GM12865 (cell line): ENCODE results near the gene NFIX.

ENCODE experiments used
- DNase-seq: peaks from one replicate; pipeline ENCODE4 v3.0.0; 2010; ENCODE audit warnings: low read depth
- H3K4me3 ChIP-seq: 2 replicates; pipeline ENCODE4 v1.5.1; 2011; ENCODE audit warnings: mild to moderate bottlenecking, low read depth, low read length, control low read depth
- CTCF ChIP-seq: IDR thresholded peaks from 2 replicates; pipeline ENCODE4 v1.5.1; 2011; ENCODE audit warnings: low read length, control low read depth, low read depth, inconsistent platforms; ENCODE audit not compliant: insufficient read depth; ENCODE audit errors: missing control alignments

The NFIX gene

DNA sequence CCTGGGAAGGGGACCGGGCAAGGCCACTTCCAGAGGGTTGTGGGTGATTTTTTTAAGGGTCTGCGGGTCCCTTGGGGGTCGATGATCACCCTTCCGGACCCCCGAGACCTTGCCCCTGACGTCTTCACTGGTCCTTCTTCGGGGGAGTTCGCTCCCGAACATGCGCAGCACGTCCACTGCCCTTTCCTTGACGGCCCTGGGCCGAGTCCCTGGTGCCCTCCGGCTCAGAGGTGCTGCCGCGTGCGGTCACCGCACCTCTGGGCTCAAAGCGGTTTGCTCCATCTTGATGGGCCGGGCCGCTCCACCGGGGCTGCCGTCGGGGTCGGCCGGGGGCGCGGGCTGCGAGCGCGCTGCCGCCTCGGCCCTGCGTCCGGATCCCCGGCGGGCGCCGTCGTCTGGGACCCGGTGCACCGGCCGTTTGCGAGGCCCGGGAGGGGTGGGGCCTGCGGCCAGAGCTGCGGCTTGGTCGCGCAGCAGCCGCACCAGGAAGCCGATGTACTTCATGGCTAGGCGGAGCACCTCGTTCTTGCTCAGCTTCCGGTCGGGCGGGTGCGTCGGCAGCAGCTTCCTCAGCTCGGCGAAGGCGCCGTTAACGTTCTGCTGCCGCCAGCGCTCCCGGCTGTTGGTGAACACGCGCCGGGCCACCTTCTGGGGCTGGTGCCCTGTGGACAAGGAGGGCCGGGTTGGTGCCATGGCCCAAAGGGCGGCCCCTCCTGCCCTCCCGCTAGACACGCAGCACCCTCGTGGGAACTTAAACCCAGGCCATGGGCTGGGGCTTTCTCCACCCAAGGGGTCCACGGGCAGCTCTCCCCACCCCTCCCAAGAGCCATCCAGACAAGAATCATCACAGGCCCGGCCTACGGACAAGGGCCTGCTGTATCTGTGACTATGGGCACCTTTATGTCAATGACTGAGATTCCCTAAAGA lies 104.1 kb downstream of the NFIX start:
- peak overlapping the region; percentile 43 for H3K4me3 ChIP-seq
- DNase-seq, result peak; percentile 88

GRCh38 chr19:13100031-13100588 lies 104.8 kb downstream of the NFIX start:
- H3K4me3 ChIP-seq, result peak overlapping the region; percentile 18; the same call in 1 of the 2 replicates
- TF ChIP-seq CTCF, result no peak
- DNase-seq, result peak; percentile 92

More for the DNA sequence above, 104.1 kb downstream of the NFIX start:
- TF ChIP-seq CTCF, result no peak

GRCh38 chr19:13100841-13101589 lies 105.7 kb downstream of the NFIX start:
- no peak overlapping the region for H3K4me3 ChIP-seq
- no peak for DNase-seq
- peak; percentile 32 for TF ChIP-seq CTCF

DNA sequence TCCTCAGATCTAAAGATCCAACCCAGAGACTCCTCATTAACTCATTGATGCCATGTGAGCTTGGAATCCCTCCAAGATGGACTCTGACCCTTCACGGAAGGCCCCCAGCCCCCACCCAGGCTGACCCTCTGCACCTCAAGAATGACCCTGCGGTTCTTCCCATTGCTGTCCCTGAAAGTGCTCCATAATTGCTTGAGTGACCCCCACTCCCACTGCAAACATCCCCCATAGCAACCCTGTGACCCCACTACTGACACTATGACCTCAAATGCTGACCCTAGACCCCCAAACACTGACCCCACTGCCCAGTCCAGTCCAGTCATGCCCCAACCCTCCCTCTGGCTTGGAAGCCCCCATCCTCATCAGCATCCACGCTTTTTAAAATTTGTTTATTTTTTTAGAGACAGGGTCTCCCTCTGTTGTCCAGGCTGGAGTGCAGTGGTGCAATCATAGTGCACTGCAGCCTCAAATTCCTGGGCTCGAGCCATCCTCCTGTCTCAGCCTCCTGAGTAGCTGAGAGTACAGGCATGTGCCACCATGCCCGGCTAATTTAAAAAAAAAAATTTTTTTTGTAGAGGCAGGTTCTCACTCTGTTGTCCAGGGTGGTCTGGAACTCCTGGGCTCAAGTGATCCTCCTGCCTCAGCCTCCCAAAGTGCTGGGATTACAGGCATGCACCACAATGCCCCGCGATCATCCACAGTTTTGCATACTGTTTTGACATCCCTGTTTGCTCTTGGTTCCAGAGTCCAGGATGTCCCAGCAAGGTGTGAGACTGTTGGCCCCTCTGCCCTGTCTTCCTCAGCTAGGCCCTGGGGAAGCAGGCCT lies 106.5 kb downstream of the NFIX start:
- DNase-seq, result no peak
- H3K4me3 ChIP-seq, result peak overlapping the region; percentile 53
- no peak for TF ChIP-seq CTCF

DNA sequence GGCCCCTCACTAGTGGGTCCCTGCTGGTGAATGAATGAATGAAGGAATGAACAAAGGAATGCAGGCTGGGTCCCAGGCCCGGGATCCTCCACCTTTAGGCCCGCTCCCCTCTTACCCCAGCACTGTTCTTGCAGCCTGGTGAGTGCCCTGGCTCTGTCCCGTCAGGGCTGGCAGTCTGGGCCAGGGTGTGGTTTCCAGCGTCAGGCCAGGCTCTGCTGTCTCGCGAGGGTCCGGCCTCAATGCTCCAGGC lies 107.1 kb downstream of the NFIX start:
- DNase-seq, result no peak
- TF ChIP-seq CTCF, result no peak
- H3K4me3 ChIP-seq, result peak overlapping the region; percentile 53

DNA sequence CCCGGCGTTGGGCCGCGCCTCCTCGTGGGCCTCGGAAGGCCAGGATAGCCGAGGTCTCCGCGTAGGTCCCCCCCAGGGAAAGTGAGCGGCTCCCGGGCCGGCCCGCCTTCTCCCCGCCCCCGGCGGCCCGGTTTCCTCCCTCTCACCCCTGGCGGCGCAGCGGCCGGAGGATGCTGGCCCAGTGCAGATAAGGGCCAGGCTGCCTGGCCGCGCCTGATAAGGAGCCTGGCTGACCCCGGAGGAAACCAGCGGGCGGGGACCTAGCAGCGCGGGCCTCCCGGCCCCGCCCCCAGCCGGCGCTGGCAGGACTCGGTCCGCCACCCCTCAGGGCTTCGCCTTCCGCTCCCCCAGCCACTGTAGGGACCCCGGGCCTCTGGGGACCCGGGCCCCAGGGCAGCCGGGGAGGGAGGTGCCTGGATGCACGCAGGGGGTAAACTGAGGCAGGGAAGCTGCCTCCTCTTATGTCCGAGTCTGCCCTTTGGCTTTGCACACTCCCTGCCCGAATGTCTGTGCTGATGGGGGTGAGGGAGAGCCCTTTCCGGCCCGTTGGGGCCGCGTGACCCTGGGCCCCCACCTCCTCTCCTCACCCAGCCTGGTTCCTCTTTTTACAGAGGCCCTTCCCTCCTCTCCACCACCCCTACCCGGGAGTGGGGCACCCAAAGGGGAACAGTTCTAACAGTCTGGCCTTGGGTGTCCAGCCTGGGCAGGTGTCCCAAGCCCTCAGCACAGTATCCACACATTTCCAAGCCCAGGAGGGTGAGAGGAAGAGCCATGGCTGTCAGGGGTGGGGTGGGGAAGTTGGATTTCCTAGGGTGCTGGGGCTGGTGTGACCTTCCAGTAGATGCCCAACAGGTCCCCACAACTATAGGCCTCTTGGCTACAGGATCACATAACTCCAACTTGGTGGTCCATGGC lies 107.6 kb downstream of the NFIX start, which contains the start of gene LYL1:
TSS of gene LYL1 (minus strand) at position 193 of the 915 bp plus-strand sequence. CDS start 1,687 bp downstream, outside the sequence.
- no peak for TF ChIP-seq CTCF
- H3K4me3 ChIP-seq, result peak within 1 kb of the TSS; percentile 53
- DNase-seq, result peak; percentile 80
